ENCODE measurements around the gene SFXN3. TPM values are rescaled to one million over a fixed set of nuclear protein-coding genes. Genes with fewer than 3 reads are reported as not detected.

The SFXN3 gene
- total and polyA plus RNA-seq, 2 of the 13 experiments (the other 11 are each of a cell fraction or from before 2014, with no cell fraction given) = 16.8 to 71.5 TPM

DNA sequence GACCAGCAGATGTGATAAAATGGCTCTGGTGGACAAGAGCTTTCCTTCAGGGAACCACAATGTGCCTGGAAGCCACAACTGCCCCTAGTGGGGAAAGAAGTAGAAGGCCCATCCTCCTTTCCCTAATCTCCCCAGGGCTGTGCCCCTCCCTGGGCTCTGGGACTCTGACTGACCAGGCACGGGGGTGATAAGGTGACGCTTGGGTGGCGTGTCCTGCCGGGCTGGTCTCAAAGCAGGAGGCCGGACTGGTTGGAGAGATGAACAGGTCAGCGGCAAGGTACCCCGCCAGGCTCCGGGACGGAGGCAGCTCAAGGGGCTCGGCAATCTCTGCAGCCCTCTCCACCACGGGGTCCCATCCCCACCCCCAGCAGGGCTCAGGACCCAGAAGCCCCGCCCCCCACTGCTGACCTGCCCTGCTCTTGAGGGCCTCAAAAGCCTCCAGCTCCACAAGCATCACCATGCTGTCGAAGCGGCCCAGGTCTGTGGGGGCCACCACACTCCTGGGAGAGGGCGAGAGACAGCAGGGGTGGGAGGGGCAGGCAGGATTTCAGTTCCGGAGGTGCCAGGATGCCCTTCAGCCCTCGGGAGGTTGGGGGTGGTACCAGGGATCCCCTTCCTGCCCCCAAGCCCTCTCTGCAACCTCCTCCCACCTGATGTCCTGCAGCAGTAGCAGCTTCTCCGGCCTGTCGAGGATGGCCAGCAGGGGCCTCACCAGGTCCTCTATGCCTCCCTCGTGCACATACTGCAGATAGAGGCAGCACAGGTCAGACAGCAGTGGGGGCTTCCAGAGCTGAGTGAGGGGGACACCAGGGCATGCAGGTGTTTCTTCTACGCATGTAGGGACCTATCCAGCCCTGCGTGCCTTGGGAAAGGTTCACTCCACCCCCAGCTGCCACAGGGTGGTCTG, 19.3 kb upstream of the SFXN3 start (continued):
- TF ChIP-seq, protein P1, sequence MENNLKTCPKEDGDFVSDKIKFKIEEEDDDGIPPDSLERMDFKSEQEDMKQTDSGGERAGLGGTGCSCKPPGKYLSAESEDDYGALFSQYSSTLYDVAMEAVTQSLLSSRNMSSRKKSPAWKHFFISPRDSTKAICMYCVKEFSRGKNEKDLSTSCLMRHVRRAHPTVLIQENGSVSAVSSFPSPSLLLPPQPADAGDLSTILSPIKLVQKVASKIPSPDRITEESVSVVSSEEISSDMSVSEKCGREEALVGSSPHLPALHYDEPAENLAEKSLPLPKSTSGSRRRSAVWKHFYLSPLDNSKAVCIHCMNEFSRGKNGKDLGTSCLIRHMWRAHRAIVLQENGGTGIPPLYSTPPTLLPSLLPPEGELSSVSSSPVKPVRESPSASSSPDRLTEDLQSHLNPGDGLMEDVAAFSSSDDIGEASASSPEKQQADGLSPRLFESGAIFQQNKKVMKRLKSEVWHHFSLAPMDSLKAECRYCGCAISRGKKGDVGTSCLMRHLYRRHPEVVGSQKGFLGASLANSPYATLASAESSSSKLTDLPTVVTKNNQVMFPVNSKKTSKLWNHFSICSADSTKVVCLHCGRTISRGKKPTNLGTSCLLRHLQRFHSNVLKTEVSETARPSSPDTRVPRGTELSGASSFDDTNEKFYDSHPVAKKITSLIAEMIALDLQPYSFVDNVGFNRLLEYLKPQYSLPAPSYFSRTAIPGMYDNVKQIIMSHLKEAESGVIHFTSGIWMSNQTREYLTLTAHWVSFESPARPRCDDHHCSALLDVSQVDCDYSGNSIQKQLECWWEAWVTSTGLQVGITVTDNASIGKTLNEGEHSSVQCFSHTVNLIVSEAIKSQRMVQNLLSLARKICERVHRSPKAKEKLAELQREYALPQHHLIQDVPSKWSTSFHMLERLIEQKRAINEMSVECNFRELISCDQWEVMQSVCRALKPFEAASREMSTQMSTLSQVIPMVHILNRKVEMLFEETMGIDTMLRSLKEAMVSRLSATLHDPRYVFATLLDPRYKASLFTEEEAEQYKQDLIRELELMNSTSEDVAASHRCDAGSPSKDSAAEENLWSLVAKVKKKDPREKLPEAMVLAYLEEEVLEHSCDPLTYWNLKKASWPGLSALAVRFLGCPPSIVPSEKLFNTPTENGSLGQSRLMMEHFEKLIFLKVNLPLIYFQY (CRISPR knock-in tag; IDR thresholded peaks at IDR 0.05; ENCODE audit: borderline replicate concordance) = no peak
- TF ChIP-seq ZNF619 (CRISPR knock-in tag; IDR thresholded peaks at IDR 0.05) (no peak), E2F5 (CRISPR knock-in tag; conservative IDR thresholded peaks at IDR 0.05) (no peak), CBX5 (CRISPR knock-in tag; IDR thresholded peaks at IDR 0.05; ENCODE audit: borderline replicate concordance) (no peak), BORCS8-MEF2B (CRISPR knock-in tag; IDR thresholded peaks at IDR 0.05) (no peak), PTBP1 (IDR thresholded peaks at IDR 0.05; ENCODE audit: low read depth, low read length, poor library complexity, severe bottlenecking) (no peak), NFE2 (CRISPR knock-in tag; IDR thresholded peaks at IDR 0.05) (no peak), TSC22D2 (CRISPR knock-in tag; IDR thresholded peaks at IDR 0.05; ENCODE audit: borderline replicate concordance) (no peak), RELA (CRISPR knock-in tag; IDR thresholded peaks at IDR 0.05) (no peak), SOX6 (IDR thresholded peaks at IDR 0.05) (no peak), SOX6 (CRISPR knock-in tag; IDR thresholded peaks at IDR 0.05) (0 out of 2 replicates have a peak, but pooled peaks have one; percentile 25), GFI1 (CRISPR knock-in tag; IDR thresholded peaks at IDR 0.05; ENCODE audit: borderline replicate concordance) (peak; percentile 83; the same call in 1 of the 2 replicates), PAXIP1 (CRISPR knock-in tag; conservative IDR thresholded peaks at IDR 0.05) (no peak), TAF1 (CRISPR knock-in tag; IDR thresholded peaks at IDR 0.05) (no peak), AHR (CRISPR knock-in tag; IDR thresholded peaks at IDR 0.05) (no peak), ZMYM3 (CRISPR knock-in tag; IDR thresholded peaks at IDR 0.05) (no peak), STAT5B (CRISPR knock-in tag; IDR thresholded peaks at IDR 0.05) (no peak), RORA (CRISPR knock-in tag; IDR thresholded peaks at IDR 0.05) (no peak), ZNF253 (CRISPR knock-in tag; IDR thresholded peaks at IDR 0.05; ENCODE audit: borderline replicate concordance) (no peak)
- TF ChIP-seq, protein P2, sequence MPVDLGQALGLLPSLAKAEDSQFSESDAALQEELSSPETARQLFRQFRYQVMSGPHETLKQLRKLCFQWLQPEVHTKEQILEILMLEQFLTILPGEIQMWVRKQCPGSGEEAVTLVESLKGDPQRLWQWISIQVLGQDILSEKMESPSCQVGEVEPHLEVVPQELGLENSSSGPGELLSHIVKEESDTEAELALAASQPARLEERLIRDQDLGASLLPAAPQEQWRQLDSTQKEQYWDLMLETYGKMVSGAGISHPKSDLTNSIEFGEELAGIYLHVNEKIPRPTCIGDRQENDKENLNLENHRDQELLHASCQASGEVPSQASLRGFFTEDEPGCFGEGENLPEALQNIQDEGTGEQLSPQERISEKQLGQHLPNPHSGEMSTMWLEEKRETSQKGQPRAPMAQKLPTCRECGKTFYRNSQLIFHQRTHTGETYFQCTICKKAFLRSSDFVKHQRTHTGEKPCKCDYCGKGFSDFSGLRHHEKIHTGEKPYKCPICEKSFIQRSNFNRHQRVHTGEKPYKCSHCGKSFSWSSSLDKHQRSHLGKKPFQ (CRISPR knock-in tag; IDR thresholded peaks at IDR 0.05; ENCODE audit: insufficient replicate concordance) = no peak
